Ishikawa (cell line): ENCODE results near the gene SLC9C2.

Experiments used
- CEBPB ChIP-seq: IDR thresholded peaks from 2 replicates; pipeline ENCODE4 v1.6.1; 2012
- CREB1 ChIP-seq: IDR thresholded peaks from 2 replicates; pipeline ENCODE4 v1.6.1; 2012; ENCODE audit warnings: low read depth
- EGR1 ChIP-seq: IDR thresholded peaks from 2 replicates; pipeline ENCODE4 v1.6.1; 2012
- EP300 ChIP-seq: IDR thresholded peaks from 2 replicates; pipeline ENCODE4 v1.6.1; 2012; ENCODE audit warnings: borderline replicate concordance
- FOXM1 ChIP-seq: IDR thresholded peaks from 2 replicates; pipeline ENCODE4 v1.6.1; 2012; ENCODE audit warnings: low read depth, borderline replicate concordance
- MAX ChIP-seq: IDR thresholded peaks from 2 replicates; pipeline ENCODE4 v1.6.1; 2012
- NFIC ChIP-seq: IDR thresholded peaks from 2 replicates; pipeline ENCODE4 v1.6.1; 2012
- RAD21 ChIP-seq: IDR thresholded peaks from 2 replicates; pipeline ENCODE4 v1.6.1; 2012; ENCODE audit warnings: low read depth
- REST ChIP-seq: IDR thresholded peaks from 2 replicates; pipeline ENCODE4 v1.6.1; 2012; ENCODE audit warnings: low read depth, mild to moderate bottlenecking
- TAF1 ChIP-seq: IDR thresholded peaks from 2 replicates; pipeline ENCODE4 v1.6.1; 2012; ENCODE audit warnings: low read depth, mild to moderate bottlenecking
- TCF12 ChIP-seq: IDR thresholded peaks from 2 replicates; pipeline ENCODE4 v1.6.1; 2012; ENCODE audit warnings: low read depth
- TEAD4 ChIP-seq: IDR thresholded peaks from 2 replicates; pipeline ENCODE4 v1.6.1; 2012
- USF1 ChIP-seq: IDR thresholded peaks from 2 replicates; pipeline ENCODE4 v1.6.1; 2012
- YY1 ChIP-seq: IDR thresholded peaks from 2 replicates; pipeline ENCODE4 v1.6.1; 2012; ENCODE audit warnings: low read depth
- ZBTB7A ChIP-seq: IDR thresholded peaks from 2 replicates; pipeline ENCODE4 v1.6.1; 2012; ENCODE audit warnings: low read depth

The SLC9C2 gene

DNA sequence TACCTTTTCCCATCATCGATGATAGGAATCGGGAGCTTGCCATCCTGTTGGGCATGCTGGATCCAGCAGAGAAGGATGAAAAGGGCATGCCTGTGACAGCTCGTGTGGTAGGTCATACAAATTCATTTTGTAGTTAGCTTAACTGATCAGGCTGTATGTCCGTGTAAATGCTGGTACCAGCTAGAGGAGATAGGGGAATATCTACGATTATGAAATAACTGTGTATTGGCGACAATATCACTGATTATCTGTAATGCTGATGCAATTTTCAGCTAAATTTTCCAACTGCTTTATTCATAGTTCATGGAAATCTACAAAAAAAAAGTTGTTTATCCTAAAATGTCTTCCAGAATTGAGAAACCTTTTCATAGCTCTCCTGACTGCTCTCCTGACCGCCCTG lies 117.5 kb downstream of the SLC9C2 start:
- no peak for TF ChIP-seq USF1
- no peak for TF ChIP-seq CEBPB
- TF ChIP-seq REST, result no peak
- TF ChIP-seq ZBTB7A, result no peak
- TF ChIP-seq EP300, result no peak
- no peak for TF ChIP-seq NFIC
- no peak for TF ChIP-seq TCF12
- no peak for TF ChIP-seq MAX

DNA sequence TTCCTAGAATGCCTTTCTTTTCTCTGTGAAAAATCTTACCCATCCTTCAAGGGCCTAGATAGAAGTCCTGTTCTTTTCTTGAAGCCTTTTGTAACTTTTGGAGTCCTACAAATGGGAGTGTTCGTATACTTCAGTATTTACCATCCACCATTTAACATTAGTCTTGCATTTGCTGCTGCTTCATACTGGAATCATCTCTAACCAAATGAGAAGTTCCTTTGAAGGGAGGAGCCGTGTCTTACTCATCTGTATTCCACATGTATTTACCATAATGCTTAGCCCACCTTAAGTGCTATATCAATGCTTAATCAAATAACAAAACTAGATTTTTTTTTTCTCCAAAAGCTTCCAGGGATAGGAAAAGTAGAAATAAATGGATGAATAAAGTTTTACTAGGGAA lies 118.6 kb downstream of the SLC9C2 start:
- no peak for TF ChIP-seq CEBPB
- TF ChIP-seq ZBTB7A, result no peak
- TF ChIP-seq NFIC, result no peak
- TF ChIP-seq REST, result no peak
- TF ChIP-seq TCF12, result no peak
- TF ChIP-seq MAX, result no peak
- TF ChIP-seq USF1, result no peak
- no peak for TF ChIP-seq CREB1
- no peak for TF ChIP-seq EGR1
- no peak for TF ChIP-seq YY1
- TF ChIP-seq TEAD4, result no peak
- no peak for TF ChIP-seq TAF1
- TF ChIP-seq EP300, result no peak
- TF ChIP-seq RAD21, result no peak
- no peak for TF ChIP-seq FOXM1

GRCh38 chr1:173482683-173483082 lies 120.2 kb downstream of the SLC9C2 start:
- no peak for TF ChIP-seq TEAD4
- TF ChIP-seq CEBPB, result no peak
- TF ChIP-seq EGR1, result no peak
- TF ChIP-seq EP300, result no peak
- TF ChIP-seq YY1, result no peak

- TF ChIP-seq TAF1 (no peak), ZBTB7A (no peak)
Observed at GRCh38 chr1:173481195-173481772, 121.6 kb downstream of the SLC9C2 start.

DNA sequence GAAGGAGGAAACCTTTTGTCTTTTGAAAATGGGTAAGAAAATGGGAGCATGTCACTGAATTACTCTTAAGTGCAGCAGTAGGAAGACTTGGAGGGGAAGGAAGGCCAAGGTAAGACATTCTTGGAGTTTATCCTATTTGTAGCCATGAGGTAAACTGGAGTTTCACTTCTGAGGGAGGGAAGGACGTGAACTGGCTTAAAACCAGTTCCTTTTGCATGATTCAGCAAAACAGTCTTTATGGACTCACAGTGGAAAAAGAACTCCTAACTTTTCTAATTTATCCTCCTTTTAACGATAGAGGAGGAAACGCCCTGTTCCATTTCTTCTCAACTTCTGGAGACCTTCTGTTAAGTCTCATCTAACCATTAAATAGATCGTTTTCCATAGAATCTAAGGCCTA lies 123.2 kb downstream of the SLC9C2 start:
- TF ChIP-seq NFIC, result no peak
- TF ChIP-seq RAD21, result no peak
- TF ChIP-seq CEBPB, result no peak
- TF ChIP-seq REST, result no peak
- TF ChIP-seq MAX, result no peak
- no peak for TF ChIP-seq EP300
- no peak for TF ChIP-seq TCF12
- no peak for TF ChIP-seq ZBTB7A
- no peak for TF ChIP-seq USF1
- TF ChIP-seq YY1, result no peak
- TF ChIP-seq TEAD4, result no peak
